ENCODE data around the gene SEC14L3.

DNA sequence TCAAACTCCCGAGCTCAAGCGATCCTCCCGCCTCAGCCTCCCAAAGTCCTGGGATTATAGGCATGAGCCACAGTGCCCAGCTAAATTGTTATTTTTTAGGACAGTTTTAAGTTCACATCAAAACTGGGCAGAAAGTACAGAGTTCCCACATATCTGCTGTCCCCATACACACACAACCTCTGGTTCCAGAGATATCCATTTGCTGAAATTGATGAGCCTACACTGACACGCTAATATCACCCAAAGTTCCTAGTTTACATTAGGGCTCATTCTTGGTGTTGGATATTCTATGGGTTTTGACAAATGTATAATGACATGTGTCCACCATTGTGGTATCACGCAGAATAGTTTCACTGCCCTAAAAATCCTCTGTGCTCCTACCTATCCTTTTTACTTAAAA lies 36.4 kb upstream of the SEC14L3 start:
- no peak for TF ChIP-seq CTCF (IDR thresholded peaks at IDR 0.05; ENCODE audit: borderline replicate concordance, extremely low read depth, low read length, poor library complexity, severe bottlenecking)
- no peak for TF ChIP-seq EZH2 (IDR thresholded peaks at IDR 0.05; ENCODE audit: borderline replicate concordance, low read depth, low read length, severe bottlenecking)
